Esophagus (tissue), 2 donors: Measurements from ENCODE around the gene INPP5D. TPM values are rescaled to one million over a fixed set of nuclear protein-coding genes. Genes with fewer than 3 reads are reported as not detected.
A peak's percentile ranks its signal among the peaks of the same experiment; 100 is the strongest.
"Not testable (repeated sequence)": the region's sequence is repeated elsewhere in the genome, so short reads cannot be mapped to it uniquely, and the experiment has no call there.

Experiments
- H3K27ac ChIP-seq, 2 donors: one replicate each; pipeline ENCODE4 v1.5.1; 2013; ENCODE audit warnings: low read depth in 2 of 2, mild to moderate bottlenecking in 2 of 2, inconsistent platforms in 1 of 2, low read length in 1 of 2, moderate library complexity in 1 of 2
- H3K27me3 ChIP-seq, 2 donors: one replicate each; pipeline ENCODE4 v1.6.1; 2013; ENCODE audit warnings: low read length in 2 of 2, control low read depth in 1 of 2, mild to moderate bottlenecking in 1 of 2; ENCODE audit not compliant: insufficient read depth in 2 of 2, control insufficient read depth in 1 of 2
- H3K36me3 ChIP-seq, 2 donors: one replicate each; pipeline ENCODE4 v1.6.1; 2013; ENCODE audit warnings: low read length in 1 of 2; ENCODE audit not compliant: control insufficient read depth in 2 of 2, insufficient read depth in 2 of 2
- H3K4me1 ChIP-seq, 2 donors: one replicate each; pipeline ENCODE4 v1.6.1; 2013; ENCODE audit warnings: low read length in 1 of 2; ENCODE audit not compliant: control insufficient read depth in 2 of 2, insufficient read depth in 2 of 2
- H3K4me3 ChIP-seq, 2 donors: one replicate each; pipeline ENCODE4 v1.5.1; 2013; ENCODE audit warnings: low read length in 2 of 2, mild to moderate bottlenecking in 2 of 2, low read depth in 1 of 2, moderate library complexity in 1 of 2
- H3K9me3 ChIP-seq, 2 donors: one replicate each; pipeline ENCODE4 v1.6.1; 2013; ENCODE audit warnings: mild to moderate bottlenecking in 2 of 2, low read depth in 1 of 2, low read length in 1 of 2, moderate library complexity in 1 of 2; ENCODE audit not compliant: control insufficient read depth in 2 of 2, insufficient read depth in 1 of 2
- WGBS, 2 donors: extraction: QIAGEN DNeasy Blood & Tissue Kit; methylation state at CpG; one replicate each; pipeline ENCODE4 v1.1.7; 2013; 5-methylcytosine and 5-hydroxymethylcytosine counted together
- polyA plus RNA-seq, 2 donors: library from polyadenylated mRNA; stranded (reverse); fragments of 200-250 nt; gene quantifications; one replicate each; pipeline ENCODE4 v1.2.3, GENCODE V29; 2013
- donor health status: healthy with polysubstance abuse.
- donor health status: Bipolar disorder and iron deficiency.

The INPP5D gene
- polyA plus RNA-seq, 2 donors: 3.4 to 5.6 TPM

- WGBS, 2 donors: 88 to 95% methylated on average over 4 of the region's 4 CpGs
- H3K36me3 ChIP-seq, H3K9me3 ChIP-seq, H3K4me3 ChIP-seq, H3K27ac ChIP-seq, H3K4me1 ChIP-seq, H3K27me3 ChIP-seq: not testable (repeated sequence)
Measured at GRCh38 chr2:233019610-233020009, 40.5 kb upstream of the INPP5D start.

DNA sequence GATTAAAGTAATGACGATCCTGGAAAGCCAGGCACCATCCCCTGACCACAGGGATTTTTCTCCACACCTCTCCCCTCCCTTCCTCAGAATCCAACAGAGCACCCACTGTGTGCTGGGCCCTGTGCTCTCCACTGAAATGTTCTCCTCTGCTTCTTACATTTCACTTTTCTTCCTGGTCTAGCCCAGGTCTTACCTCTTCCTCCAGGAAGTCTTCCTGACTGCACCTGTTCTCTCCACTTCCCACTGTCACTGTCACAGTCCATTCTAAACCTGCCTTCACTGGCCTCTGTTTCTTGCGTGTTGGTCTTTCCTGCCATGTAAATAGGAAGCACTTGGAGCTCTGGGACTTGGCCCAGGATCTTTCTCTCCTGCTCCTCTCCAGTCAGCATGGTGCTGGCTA lies 39.7 kb upstream of the INPP5D start:
- H3K4me3 ChIP-seq: no peak overlapping the region
- no peaks in the 10 kb centered on the region for H3K9me3 ChIP-seq
- H3K4me1 ChIP-seq: peaks cover 0 to 9% of the 10 kb centered on the region in 2 donors
- WGBS, 2 donors: 78 to 85% methylated on average over 2 of the region's 2 CpGs
- H3K36me3 ChIP-seq: no peaks in the 10 kb centered on the region
- peak overlapping the region in 1 of 2 donors; percentile 66 for H3K27ac ChIP-seq
- H3K27me3 ChIP-seq: no peaks in the 10 kb centered on the region

- Histone ChIP-seq H3K36me3 (no peaks in the 10 kb centered on the region), H3K27ac (peak overlapping the region in 1 of 2 donors; percentile 40), H3K4me3 (no peak overlapping the region), H3K27me3 (no peaks in the 10 kb centered on the region), H3K9me3 (no peaks in the 10 kb centered on the region), H3K4me1 (peaks cover 0 to 9% of the 10 kb centered on the region in 2 donors)
- WGBS, 2 donors: 69 to 81% methylated on average over 8 of the region's 8 CpGs
Measured at GRCh38 chr2:233021771-233022170, 38.4 kb upstream of the INPP5D start.

- peaks cover 0 to 9% of the 10 kb centered on the region in 2 donors for H3K4me1 ChIP-seq
- H3K27ac ChIP-seq: peak overlapping the region in 1 of 2 donors; percentile 44
- no peaks in the 10 kb centered on the region for H3K27me3 ChIP-seq
- H3K36me3 ChIP-seq: no peaks in the 10 kb centered on the region
- no peaks in the 10 kb centered on the region for H3K9me3 ChIP-seq
- WGBS, 2 donors: 76 to 87% methylated on average over 8 of the region's 8 CpGs
- no peak overlapping the region for H3K4me3 ChIP-seq
Measured at GRCh38 chr2:233022561-233022960, 37.6 kb upstream of the INPP5D start.

DNA sequence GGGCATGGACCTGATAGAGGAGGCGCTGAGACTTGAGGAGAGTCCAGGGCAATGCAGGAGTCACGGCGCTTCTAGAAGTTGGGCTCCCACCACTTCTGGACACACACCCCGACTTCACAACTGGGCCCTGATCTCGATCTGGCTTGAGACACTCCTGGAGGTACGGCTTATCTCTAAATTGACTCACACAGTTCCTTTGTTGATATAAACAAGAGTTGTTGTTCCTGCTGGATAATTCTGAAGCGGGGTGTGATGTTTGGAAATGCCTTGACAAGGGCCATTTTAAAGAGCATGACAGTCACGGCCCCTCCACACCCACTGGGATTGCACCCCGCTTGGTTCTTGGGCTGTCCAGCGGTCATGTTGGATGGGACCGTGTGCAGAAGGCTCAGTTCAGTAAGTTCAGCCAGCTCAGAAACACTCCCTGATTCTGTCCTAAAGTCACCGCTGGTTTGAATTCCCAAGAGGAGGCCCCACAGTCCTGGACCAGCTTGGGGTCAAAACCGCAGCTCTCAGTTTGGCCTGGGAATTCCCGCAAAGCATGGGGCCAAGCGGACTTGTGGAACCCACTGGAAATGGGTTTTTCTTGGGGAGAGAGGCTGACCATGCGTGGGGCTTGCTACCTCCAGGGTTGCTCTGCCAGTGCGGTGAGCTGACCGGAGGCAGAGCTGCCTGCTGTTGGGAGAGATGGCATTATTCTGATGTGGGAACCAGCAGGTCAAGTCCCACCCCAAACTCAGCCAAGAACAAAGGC lies 37.0 kb upstream of the INPP5D start:
- Histone ChIP-seq H3K4me1 (peaks cover 0 to 9% of the 10 kb centered on the region in 2 donors), H3K27ac (peak overlapping the region in 1 of 2 donors; percentile 44), H3K27me3 (no peaks in the 10 kb centered on the region), H3K4me3 (no peak overlapping the region), H3K36me3 (no peaks in the 10 kb centered on the region), H3K9me3 (no peaks in the 10 kb centered on the region)
- 89 to 90% methylated on average over 18 of the region's 18 CpGs for WGBS, 2 donors

DNA sequence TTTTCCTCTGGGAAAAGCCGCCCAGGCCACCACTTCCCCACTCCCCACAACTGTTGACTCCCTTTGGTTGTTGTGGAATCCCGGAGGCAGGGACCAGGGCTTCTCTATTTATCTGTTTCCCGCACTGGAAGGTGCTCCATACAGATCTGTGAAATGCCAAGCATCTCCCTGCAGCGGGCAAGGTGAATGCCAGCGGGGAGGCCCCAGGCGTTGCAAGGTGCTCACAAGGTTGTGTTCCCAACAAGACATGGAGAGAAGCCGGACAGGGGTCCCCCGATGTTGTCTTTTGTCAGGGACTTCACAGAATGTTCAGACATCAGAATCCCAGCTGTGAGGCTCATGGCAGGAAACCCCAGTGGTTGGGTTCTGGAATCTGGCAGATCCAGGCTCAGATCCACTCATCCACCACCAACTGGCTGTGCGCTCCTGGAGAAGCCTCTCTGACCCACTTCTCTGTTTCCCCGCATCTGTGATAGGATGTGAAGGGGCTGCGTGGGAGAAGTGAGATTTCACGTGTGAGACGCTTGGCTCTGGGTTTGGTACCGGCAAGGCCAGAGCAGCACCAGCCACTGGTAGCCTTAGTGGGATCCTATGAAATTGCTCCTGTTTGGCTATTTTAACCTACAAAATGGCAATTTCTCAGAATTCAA lies 36.3 kb upstream of the INPP5D start:
- no peaks in the 10 kb centered on the region for H3K27me3 ChIP-seq
- 91 to 94% methylated on average over 14 of the region's 14 CpGs for WGBS, 2 donors
- no peak overlapping the region for H3K4me3 ChIP-seq
- peaks cover 0 to 9% of the 10 kb centered on the region in 2 donors for H3K4me1 ChIP-seq
- H3K36me3 ChIP-seq: no peaks in the 10 kb centered on the region
- no peak overlapping the region for H3K27ac ChIP-seq
- H3K9me3 ChIP-seq: no peaks in the 10 kb centered on the region

DNA sequence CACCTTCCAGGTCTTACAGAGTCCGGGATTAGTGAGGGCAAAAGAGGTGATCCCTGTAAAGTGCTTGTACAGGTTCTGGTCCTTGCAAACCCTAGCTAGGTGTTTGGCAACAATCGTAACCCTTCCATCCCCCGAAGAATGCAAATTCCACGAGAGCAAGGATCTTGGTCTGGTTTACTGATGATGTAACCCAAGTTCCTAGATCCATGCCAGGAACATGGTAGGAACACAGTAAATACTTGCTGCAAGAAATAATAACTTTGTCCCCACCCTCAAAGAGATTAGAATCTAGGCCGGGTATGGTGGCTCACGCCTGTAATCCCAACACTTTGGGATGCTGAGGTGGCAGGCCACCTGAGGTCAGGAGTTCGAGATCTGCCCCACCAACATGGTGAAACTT lies 34.4 kb upstream of the INPP5D start:
- Histone ChIP-seq H3K27me3 (no peaks in the 10 kb centered on the region), H3K9me3 (no peaks in the 10 kb centered on the region), H3K36me3 (no peaks in the 10 kb centered on the region), H3K4me3 (no peak overlapping the region), H3K27ac (no peak overlapping the region), H3K4me1 (peaks cover 0 to 6% of the 10 kb centered on the region in 2 donors)
- WGBS, 2 donors: 80 to 86% methylated on average over 7 of the region's 7 CpGs

GRCh38 chr2:233026198-233026813 lies 33.8 kb upstream of the INPP5D start:
- H3K4me3 ChIP-seq: no peak overlapping the region
- no peaks in the 10 kb centered on the region for H3K9me3 ChIP-seq
- no peaks in the 10 kb centered on the region for H3K36me3 ChIP-seq
- H3K27me3 ChIP-seq: no peaks in the 10 kb centered on the region
- 52 to 64% methylated on average over 4 of the region's 4 CpGs for WGBS, 2 donors
- peaks cover 0 to 6% of the 10 kb centered on the region in 2 donors for H3K4me1 ChIP-seq
- no peak overlapping the region for H3K27ac ChIP-seq

DNA sequence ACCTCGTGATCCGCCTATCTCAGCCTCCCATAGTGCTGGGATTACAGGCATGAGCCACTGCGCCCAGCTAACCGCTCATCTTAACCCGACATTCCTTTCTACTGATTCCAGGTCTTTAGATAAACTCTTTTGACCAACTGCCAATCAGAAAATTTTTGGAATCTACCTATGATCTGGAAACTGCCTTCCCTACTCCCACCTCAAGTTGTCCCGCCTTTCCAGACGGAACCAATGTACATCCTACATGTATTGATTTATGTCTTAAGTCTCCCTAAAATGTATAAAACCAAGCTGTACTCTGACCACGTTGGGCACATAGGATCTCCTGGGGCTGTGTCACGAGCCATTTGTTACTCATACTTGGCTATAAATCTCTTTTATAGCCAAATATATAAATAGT lies 30.8 kb upstream of the INPP5D start:
- Histone ChIP-seq H3K9me3 (no peaks in the 10 kb centered on the region), H3K36me3 (no peaks in the 10 kb centered on the region), H3K27me3 (no peaks in the 10 kb centered on the region), H3K4me1 (no peaks in the 10 kb centered on the region), H3K27ac (no peak overlapping the region), H3K4me3 (no peak overlapping the region)
- WGBS, 2 donors: 89 to 90% methylated on average over 9 of the region's 9 CpGs
